AML-193 (cell line): ENCODE results near the gene DDR1.

Experiments used
- DNase-seq, 2 experiments: peaks; one replicate each; lab custom pipeline; 2025; lab: John Stamatoyannopoulos, UW

DDR1 gene

DNA sequence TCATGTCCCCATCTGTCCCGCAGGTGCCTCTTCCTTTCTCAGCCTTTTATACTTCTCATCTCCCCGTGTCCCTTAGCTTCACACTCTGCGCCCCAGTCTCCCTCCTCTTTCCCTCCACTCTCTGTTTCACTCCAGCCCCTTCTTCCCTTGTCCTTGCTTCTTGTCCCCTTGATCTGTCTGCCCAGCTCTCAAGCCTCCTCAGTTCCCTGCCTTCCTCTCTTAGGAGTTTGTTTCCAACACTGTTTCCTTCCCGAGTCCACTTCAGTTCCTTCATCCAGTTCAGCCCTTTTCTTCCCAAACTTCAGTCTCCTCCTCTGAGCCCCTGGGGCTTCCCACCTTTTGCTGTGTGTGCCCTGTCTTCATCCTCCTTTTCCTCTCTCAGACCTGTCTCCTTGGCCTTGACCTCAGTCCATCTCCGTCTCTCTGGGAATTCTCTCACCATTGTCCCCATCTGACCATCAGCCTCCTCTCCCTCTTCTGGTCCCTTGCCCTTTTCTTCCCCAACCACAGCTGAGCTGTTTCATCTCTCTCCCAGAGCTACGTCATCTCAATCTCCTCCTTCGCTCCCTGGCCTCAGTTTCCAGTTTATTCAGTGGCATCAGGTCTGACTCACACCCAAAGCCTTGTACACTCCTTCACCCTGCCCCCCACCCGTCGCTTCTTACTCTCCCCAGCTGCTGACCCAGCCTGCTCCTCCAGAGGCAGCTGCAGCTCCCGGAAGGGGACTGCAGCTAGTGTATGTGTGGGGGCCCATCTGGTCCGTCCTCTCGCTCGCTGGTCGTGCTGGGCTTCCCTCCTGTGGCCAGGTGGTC lies 2.7 kb upstream of the DDR1 start:
- DNase-seq: no peak

DNA sequence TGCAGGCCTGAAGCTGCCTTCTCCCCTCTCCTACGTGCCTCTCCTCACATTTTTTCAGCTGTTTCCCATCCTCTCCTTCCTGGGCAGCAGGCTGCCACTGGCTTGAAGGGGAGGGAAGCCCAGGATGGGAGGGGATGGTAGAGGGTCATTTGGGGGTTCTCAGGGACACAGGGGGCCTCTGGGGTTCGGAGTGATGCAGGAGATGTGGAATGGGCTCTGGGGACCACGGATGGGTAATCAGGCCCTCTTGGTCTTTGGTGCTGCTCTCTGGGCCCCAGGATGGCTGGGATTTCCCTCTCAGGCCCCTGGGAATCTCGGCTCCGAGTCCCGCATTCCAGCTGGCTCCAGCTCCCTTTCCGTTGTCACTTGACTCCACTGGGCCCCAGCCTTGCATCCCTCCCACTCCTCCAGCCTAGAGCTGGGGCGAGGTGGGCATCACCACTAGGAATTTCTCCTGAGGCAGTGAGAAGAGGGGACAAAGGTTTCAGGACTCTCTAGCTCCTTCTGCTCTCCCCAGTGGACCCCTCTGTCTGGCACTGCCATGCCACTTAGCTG lies 2.0 kb upstream of the DDR1 start:
- DNase-seq: no peak

DNA sequence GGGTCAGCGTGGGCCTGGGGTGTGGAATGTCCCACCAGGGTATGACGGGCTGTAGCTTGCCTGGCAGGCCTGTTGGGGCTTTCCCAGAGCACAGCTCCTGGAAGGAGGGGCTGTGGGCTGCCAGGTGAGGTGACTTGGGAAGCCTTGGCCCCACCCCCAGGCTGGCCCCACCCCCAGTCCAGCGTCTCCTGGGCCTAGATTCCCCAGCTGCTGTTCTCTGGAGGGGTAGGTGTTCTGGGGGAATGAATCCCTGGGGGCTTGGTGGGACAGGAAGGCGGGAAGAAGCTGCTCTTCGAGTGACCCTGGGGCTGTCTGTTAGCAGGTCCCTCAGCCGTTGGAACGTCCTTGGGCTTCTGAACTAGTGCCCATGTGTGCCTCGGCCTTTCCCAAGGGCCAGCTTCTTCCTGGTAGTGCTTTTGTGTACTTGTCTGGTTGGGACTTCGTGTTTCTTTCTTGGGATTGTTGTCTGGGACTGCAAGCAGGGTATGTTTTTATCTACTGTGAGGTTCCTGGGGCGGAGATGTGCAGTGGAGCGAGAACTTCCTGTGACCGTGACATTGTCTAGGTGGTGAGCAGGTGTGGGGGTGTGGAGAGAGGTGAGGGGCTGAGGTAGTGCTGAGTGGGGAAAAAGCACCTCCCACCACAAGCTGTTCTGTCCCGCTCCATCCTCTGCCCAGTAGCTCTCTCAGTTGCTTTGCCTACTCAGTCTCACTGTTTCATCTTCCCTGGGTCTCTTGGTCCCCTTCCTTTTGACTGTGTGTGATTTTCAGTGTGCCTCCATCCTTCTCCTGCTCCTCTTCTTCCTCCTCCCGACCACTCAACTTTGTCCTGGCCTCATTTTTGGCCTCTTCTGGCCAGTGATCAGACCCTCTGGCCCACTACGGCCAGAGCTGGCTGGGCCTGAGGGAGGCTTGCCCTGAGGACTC lies 1.3 kb upstream of the DDR1 start:
- no peak for DNase-seq

DNA sequence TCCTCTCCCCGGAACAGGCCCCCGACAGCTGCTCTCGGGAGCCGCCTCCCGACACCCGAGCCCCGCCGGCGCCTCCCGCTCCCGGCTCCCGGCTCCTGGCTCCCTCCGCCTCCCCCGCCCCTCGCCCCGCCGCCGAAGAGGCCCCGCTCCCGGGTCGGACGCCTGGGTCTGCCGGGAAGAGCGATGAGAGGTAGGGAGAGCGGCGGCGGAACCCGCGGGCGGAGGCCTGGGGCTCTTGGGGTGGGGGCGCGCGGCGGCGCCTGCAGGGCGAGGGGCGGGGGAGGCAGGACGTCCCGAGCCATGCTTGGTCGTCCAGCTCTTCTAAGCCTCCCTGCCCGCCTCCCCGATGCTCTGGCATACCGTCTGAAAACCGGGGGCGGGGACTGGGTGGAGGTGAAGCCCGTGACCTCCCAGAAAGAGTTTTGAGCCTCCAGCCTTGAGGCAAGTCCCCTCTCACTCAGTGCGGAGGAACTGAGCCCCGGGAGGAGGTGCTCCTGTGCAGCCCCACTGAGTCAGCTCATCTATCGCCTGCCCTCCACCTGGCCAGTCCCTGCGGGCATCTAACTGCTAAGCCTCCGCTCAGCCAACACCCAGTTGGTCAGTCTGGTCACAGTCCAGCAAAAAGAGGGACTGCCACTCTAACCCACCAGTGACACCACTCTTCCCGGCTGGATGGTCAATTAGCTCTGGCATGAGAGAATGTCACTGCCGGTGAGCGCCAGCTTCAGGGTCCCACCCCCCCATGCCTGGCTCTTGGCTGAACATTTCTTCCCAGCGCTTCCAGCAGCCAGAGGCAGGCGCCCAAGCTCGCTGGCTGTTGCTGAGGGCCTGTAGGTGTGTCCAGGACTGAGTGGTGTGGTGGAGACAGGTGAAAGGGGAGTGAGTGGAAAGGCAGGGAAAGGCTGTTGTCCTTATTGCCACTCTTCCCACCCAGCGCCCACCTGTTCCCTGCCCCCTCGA lies 482 bp downstream of the DDR1 start:
- no peak for DNase-seq

GRCh38 chr6:30885481-30885998 lies 1.2 kb downstream of the DDR1 start:
- no peak for DNase-seq

GRCh38 chr6:30885999-30886896 lies 1.9 kb downstream of the DDR1 start:
- DNase-seq: no peak

DNA sequence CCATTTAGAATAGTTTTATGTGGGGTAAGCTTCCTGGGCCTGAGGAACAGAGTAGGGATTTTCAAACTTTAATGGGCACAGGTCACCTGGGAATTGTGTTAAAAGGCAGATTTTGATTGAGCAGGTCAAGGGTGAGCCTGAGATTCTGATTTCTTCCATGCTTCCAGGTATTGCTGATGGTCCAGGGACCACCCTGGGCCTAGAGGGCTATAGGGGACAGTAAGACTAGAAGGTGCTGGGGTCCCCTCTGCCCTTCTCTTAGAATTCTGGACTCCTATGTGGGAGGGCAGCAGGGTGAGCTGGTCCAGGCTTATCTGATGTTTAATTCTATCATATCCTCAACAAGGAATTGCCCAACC lies 2.6 kb downstream of the DDR1 start:
- no peak for DNase-seq

DNA sequence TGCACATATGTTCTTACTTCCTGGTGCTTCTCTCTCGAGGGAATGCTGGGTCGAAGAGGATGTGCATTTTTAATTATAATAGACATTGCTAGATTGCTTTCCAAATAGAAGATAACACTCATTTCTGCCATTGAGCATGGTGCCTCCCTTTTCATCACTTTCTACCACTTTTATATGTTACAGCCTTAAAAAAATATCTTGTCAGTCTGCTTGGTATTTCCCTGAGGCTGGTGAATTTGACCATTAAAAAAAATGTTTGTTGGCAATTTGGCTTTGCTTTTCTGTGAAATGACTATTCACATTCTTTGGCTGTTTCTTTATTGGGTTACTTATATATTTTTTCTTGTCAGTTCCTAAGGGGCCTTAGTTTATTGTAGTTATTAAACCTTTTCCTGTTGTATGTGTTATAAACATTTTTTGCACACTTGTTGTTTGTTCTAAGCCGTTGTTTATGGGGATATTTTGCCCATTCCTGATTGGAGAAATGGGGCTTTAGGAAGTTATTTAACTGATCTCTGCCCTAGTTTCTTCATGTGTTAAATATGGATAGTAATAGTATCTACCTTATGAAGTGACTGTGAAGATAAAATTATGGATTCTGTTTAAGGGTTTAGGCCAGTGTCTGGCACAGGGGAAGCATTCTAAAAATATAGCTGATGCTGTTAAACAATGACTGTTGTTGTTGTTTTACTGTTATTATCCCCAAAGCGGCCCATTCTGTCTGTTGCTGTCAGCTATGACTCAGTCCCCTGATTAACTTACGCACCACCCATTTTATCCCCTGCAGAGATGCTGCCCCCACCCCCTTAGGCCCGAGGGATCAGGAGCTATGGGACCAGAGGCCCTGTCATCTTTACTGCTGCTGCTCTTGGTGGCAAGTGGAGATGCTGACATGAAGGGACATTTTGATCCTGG lies 3.8 kb downstream of the DDR1 start:
- DNase-seq: no peak

GRCh38 chr6:30888816-30889495 lies 4.6 kb downstream of the DDR1 start:
- no peak for DNase-seq

DNA sequence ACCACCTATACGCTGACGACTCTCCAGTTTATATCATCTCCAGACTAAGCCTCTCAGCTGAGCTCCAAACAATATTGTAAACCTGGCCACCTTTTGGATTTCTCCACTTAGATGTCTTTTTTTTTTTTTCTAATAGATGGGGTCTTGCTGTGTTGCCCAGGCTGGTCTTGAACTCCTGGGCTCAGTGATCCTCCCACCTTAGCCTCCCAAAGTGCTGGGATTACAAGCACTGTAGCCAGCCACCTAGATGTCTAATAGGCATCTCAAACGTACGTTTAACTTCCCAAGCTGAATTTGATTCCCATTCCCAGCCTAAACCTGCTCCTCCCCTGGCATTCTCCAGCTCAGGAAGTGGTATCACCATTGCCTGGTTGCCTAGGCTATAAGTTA lies 5.2 kb downstream of the DDR1 start:
- no peak for DNase-seq

GRCh38 chr6:30889921-30890645 lies 5.8 kb downstream of the DDR1 start:
- no peak for DNase-seq

GRCh38 chr6:30890646-30891449 lies 6.5 kb downstream of the DDR1 start:
- no peak for DNase-seq

DNA sequence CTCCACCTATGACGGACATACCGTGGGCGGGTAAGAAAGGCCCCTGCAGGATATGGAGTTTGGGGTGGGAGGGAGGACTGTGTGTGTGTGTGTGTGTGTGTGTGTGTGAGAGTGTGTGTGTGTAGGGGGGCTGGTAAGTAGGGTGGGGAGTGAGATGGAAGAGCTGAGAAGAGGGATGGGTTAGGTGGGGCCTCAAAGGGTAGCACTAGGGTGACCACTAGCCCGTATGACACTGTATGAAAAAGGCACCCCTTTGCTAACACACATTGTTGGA lies 7.1 kb downstream of the DDR1 start:
- no peak for DNase-seq

DNA sequence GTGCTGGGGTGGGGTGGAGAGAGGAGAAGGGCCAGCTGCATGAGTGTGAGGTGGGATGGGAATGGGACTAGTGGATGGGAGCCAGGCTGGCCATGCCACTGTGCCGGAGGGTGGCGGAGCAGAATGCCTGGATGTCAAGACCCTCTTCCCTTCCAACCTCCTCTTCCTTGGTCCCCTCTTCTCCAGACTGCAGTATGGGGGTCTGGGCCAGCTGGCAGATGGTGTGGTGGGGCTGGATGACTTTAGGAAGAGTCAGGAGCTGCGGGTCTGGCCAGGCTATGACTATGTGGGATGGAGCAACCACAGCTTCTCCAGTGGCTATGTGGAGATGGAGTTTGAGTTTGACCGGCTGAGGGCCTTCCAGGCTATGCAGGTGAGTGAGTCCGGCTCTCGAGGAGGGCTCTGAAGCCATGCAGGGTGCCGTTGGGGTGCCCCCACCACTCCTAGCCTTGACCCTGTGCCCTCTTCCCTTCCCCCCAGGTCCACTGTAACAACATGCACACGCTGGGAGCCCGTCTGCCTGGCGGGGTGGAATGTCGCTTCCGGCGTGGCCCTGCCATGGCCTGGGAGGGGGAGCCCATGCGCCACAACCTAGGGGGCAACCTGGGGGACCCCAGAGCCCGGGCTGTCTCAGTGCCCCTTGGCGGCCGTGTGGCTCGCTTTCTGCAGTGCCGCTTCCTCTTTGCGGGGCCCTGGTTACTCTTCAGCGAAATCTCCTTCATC lies 7.7 kb downstream of the DDR1 start:
- DNase-seq: no peak

DNA sequence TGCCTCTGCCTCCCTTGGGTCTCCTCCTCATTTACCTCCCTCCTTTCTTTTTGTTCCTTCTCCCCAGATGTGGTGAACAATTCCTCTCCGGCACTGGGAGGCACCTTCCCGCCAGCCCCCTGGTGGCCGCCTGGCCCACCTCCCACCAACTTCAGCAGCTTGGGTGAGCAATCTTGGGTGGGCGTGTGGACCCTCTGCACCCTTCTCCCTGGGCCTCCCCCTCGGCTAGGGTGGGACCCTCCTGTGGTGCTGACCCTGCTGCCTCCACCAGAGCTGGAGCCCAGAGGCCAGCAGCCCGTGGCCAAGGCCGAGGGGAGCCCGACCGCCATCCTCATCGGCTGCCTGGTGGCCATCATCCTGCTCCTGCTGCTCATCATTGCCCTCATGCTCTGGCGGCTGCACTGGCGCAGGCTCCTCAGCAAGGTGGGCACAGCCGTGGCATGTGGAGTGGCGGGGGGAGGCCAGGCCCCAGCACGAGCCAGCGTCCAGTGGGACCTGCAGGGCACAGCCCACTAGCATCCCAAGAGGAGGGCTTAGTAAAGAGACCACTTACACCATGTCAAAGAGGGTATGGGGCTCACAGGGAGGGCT lies 8.8 kb downstream of the DDR1 start:
- no peak for DNase-seq

- DNase-seq: no peak
Observed at GRCh38 chr6:30893666-30894065, 9.3 kb downstream of the DDR1 start.
